ENCODE data around the gene LUC7L3. TPM values are rescaled to one million over a fixed set of nuclear protein-coding genes. Genes with fewer than 3 reads are reported as not detected.

Gene LUC7L3
- total and polyA plus RNA-seq, 2 of the 13 experiments (the other 11 are each of a cell fraction or from before 2014, with no cell fraction given): 108 to 120 TPM

GRCh38 chr17:50707289-50708049, 11.9 kb upstream of the LUC7L3 start, which contains the start of gene ANKRD40 (continued):
- TF ChIP-seq RBFOX2 (IDR thresholded peaks at IDR 0.05; ENCODE audit: low read depth, low read length) (peak; percentile 90), CC2D1A (CRISPR knock-in tag; IDR thresholded peaks at IDR 0.05) (peak; percentile 79; the same call in 1 of the 2 replicates), DNMT3B (CRISPR knock-in tag; conservative IDR thresholded peaks at IDR 0.05) (peak; percentile 85; the same call in 1 of the 2 replicates), ZNF879 (CRISPR knock-in tag; IDR thresholded peaks at IDR 0.05) (peak; percentile 46; the same call in 1 of the 2 replicates), ZNF788 (CRISPR knock-in tag; IDR thresholded peaks at IDR 0.05; ENCODE audit: borderline replicate concordance) (peak; percentile 79; the same call in 1 of the 2 replicates), ZNF883 (CRISPR knock-in tag; IDR thresholded peaks at IDR 0.05; ENCODE audit: not compliant biosample characterization) (peak; percentile 63), ZNF274 (CRISPR knock-in tag; IDR thresholded peaks at IDR 0.05) (peak; percentile 58), ZNF383 (CRISPR knock-in tag; IDR thresholded peaks at IDR 0.05; ENCODE audit: borderline replicate concordance) (no peak; the same call in 1 of the 2 replicates), ZEB1 (IDR thresholded peaks at IDR 0.05; ENCODE audit: insufficient replicate concordance, low read depth) (peak; percentile 70), BRF2 (CRISPR knock-in tag; IDR thresholded peaks at IDR 0.05) (no peak), ZNF549 (CRISPR knock-in tag; IDR thresholded peaks at IDR 0.05) (peak; percentile 62; the same call in 1 of the 2 replicates), ZNF607 (CRISPR knock-in tag; IDR thresholded peaks at IDR 0.05; ENCODE audit: borderline replicate concordance) (0 out of 2 replicates have a peak, but pooled peaks have one; percentile 35), ZIK1 (CRISPR knock-in tag; IDR thresholded peaks at IDR 0.05; ENCODE audit: borderline replicate concordance, low read depth) (peak; percentile 35; the same call in 1 of the 2 replicates), NAIF1 (CRISPR knock-in tag; IDR thresholded peaks at IDR 0.05; ENCODE audit: borderline replicate concordance) (no peak), ZNF543 (CRISPR knock-in tag; IDR thresholded peaks at IDR 0.05) (peak; percentile 81; the same call in 1 of the 2 replicates), NCOA2 (CRISPR knock-in tag; IDR thresholded peaks at IDR 0.05) (peak; percentile 73), ZFYVE20 (CRISPR knock-in tag; IDR thresholded peaks at IDR 0.05; ENCODE audit: borderline replicate concordance, low read depth) (peak; percentile 88), ZSCAN22 (CRISPR knock-in tag; IDR thresholded peaks at IDR 0.05) (no peak), MBNL3 (CRISPR knock-in tag; conservative IDR thresholded peaks at IDR 0.05) (no peak), U2AF1 (optimal IDR thresholded peaks at IDR 0.05; ENCODE audit: low read depth, low read length) (peak; percentile 93)
- TF ChIP-seq, protein P1, sequence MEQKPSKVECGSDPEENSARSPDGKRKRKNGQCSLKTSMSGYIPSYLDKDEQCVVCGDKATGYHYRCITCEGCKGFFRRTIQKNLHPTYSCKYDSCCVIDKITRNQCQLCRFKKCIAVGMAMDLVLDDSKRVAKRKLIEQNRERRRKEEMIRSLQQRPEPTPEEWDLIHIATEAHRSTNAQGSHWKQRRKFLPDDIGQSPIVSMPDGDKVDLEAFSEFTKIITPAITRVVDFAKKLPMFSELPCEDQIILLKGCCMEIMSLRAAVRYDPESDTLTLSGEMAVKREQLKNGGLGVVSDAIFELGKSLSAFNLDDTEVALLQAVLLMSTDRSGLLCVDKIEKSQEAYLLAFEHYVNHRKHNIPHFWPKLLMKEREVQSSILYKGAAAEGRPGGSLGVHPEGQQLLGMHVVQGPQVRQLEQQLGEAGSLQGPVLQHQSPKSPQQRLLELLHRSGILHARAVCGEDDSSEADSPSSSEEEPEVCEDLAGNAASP (CRISPR knock-in tag; IDR thresholded peaks at IDR 0.05; ENCODE audit: borderline replicate concordance): 0 out of 2 replicates have a peak, but pooled peaks have one; percentile 49
- TF ChIP-seq, protein P2, sequence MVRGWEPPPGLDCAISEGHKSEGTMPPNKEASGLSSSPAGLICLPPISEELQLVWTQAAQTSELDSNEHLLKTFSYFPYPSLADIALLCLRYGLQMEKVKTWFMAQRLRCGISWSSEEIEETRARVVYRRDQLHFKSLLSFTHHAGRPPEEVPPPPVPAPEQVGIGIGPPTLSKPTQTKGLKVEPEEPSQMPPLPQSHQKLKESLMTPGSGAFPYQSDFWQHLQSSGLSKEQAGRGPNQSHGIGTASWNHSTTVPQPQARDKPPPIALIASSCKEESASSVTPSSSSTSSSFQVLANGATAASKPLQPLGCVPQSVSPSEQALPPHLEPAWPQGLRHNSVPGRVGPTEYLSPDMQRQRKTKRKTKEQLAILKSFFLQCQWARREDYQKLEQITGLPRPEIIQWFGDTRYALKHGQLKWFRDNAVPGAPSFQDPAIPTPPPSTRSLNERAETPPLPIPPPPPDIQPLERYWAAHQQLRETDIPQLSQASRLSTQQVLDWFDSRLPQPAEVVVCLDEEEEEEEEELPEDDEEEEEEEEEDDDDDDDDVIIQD (CRISPR knock-in tag; IDR thresholded peaks at IDR 0.05; ENCODE audit: low read depth): no peak
- TF ChIP-seq, protein P3, sequence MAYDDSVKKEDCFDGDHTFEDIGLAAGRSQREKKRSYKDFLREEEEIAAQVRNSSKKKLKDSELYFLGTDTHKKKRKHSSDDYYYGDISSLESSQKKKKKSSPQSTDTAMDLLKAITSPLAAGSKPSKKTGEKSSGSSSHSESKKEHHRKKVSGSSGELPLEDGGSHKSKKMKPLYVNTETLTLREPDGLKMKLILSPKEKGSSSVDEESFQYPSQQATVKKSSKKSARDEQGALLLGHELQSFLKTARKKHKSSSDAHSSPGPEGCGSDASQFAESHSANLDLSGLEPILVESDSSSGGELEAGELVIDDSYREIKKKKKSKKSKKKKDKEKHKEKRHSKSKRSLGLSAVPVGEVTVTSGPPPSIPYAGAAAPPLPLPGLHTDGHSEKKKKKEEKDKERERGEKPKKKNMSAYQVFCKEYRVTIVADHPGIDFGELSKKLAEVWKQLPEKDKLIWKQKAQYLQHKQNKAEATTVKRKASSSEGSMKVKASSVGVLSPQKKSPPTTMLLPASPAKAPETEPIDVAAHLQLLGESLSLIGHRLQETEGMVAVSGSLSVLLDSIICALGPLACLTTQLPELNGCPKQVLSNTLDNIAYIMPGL (CRISPR knock-in tag; IDR thresholded peaks at IDR 0.05; ENCODE audit: borderline replicate concordance in 1 of 2, low read depth in 1 of 2): peak; percentile 81 to 93
